ENCODE data around the gene PIGP. TPM values are rescaled to one million over a fixed set of nuclear protein-coding genes. Genes with fewer than 3 reads are reported as not detected.

Gene PIGP
- total and polyA plus RNA-seq, 10 donors: 9.2 to 26.0 (median 16.8) TPM

DNA sequence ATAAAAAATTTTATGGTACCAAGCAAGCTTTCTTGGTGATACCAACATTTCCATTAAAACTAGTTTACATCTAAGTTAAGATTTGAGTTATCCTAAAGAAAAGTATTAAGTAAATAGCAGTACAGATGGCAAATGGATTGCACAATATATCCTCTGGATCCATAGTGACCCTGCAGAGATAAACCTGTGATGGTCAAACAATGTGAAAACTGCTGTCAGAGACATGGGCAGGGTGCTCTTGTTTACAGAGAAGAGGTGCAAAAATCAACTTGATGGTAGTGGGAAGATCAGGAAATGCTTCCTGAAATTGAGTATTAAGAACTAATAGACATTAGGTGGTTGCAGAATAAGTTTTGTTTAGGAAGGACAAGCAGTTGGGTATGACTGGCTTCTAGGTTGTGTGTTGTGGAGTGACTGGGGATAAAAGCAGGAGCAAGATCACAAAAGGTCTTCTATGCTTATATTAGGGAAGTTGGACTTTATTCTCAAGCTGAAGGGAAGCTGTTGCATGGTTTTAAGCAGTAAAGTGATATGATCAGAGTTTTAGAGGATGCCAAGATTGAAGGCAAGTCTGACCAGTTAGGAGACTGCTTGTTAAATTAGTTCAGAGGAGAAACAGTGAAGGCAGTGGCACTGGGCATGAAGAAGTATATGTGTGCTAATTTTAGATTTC, 10.1 kb upstream of the PIGP start:
- Histone ChIP-seq H3K27ac (no peak overlapping the region), H3K27me3 (replicated peaks in 1 of 7) (no peaks in the 10 kb centered on the region), H3K4me1 (peaks cover 0 to 45% (median 8%) of the 10 kb centered on the region in 6 donors), H3K9me3 (peaks cover 0 to 16% (median 6%) of the 10 kb centered on the region in 8 donors), H3K36me3 (peaks cover 0 to 8% (median 0%) of the 10 kb centered on the region in 6 donors), H3K4me3 (no peak overlapping the region)
- DNase-seq: no peak
- intact Hi-C loops (cut with DNase I; ENCODE audit: low total_unique reads): no loop called here
- TF ChIP-seq POLR2AphosphoS5 (IDR thresholded peaks at IDR 0.05) (no peak), POLR2A (IDR thresholded peaks at IDR 0.05) (no peak)
- TF ChIP-seq, protein P1, sequence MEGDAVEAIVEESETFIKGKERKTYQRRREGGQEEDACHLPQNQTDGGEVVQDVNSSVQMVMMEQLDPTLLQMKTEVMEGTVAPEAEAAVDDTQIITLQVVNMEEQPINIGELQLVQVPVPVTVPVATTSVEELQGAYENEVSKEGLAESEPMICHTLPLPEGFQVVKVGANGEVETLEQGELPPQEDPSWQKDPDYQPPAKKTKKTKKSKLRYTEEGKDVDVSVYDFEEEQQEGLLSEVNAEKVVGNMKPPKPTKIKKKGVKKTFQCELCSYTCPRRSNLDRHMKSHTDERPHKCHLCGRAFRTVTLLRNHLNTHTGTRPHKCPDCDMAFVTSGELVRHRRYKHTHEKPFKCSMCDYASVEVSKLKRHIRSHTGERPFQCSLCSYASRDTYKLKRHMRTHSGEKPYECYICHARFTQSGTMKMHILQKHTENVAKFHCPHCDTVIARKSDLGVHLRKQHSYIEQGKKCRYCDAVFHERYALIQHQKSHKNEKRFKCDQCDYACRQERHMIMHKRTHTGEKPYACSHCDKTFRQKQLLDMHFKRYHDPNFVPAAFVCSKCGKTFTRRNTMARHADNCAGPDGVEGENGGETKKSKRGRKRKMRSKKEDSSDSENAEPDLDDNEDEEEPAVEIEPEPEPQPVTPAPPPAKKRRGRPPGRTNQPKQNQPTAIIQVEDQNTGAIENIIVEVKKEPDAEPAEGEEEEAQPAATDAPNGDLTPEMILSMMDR (IDR thresholded peaks at IDR 0.05 in 8 of 11, conservative IDR thresholded peaks at IDR 0.05 in 3 of 11): no peak

DNA sequence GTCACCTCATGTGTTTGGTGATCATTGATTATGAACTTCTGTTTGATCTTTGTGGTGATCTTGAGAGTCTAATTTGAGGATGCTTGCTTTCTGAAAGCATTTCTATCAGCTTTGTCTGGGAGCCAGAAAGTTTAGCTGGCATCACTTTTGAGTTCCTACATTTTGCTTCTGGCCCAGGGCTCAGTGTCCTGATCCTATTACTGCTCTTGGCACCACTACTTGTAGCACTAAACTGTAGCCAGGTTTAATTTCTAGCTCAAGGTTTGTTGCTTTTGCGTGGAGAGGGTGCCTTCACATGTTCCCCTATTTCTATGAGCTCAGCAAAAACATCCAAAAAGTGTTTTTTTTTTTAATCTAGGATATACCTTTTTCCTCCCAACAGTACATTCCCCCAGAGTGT, 9.5 kb upstream of the PIGP start:
- peaks cover 0 to 1% (median 0%) of the 10 kb centered on the region in 6 donors for H3K36me3 ChIP-seq
- peaks cover 0 to 50% (median 8%) of the 10 kb centered on the region in 6 donors for H3K4me1 ChIP-seq
- H3K27ac ChIP-seq: no peak overlapping the region
- no peak overlapping the region for H3K4me3 ChIP-seq
- DNase-seq: no peak
- H3K27me3 ChIP-seq (replicated peaks in 1 of 7): no peaks in the 10 kb centered on the region
- H3K9me3 ChIP-seq: peaks cover 0 to 16% (median 6%) of the 10 kb centered on the region in 8 donors
- WGBS, 5 donors: 87 to 100% (median 100%) methylated on average over 1 of the region's 1 CpG
- TF ChIP-seq POLR2AphosphoS5 (IDR thresholded peaks at IDR 0.05) (no peak), POLR2A (IDR thresholded peaks at IDR 0.05) (no peak)
- TF ChIP-seq, protein P1 (IDR thresholded peaks at IDR 0.05 in 8 of 11, conservative IDR thresholded peaks at IDR 0.05 in 3 of 11): no peak
- intact Hi-C loops (cut with DNase I; ENCODE audit: low total_unique reads): no loop called here

DNA sequence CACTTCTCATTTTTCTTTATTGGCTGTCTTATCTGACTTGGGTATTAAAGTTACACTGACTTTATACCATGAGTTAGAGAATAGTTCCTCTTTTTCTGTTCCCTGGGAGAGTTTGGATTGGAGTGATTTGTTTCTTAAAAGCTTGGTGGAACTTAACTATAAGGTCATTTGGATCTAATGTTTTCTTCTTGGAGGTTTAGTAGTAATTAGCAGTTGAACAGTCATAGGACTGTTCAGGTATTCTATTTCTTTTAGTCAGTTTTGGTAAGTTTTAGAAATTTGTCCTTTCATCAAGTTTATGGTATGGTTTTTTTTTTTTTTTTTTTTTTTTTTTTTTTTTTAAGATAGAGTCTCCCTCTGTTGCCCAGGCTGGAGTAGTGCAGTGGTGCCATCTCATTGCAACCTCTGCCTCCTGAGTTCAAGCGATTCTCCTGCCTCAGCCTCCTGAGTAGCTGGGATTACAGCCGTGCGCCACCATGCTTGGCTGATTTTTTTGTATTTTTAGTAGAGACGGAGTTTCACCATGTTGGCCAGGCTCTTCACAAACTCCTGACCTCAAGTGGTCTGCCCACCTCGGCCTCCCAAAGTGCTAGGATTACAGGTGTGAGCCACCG, 6.4 kb upstream of the PIGP start:
- peaks cover 0 to 16% (median 6%) of the 10 kb centered on the region in 8 donors for H3K9me3 ChIP-seq
- TF ChIP-seq, protein P1 (IDR thresholded peaks at IDR 0.05 in 8 of 11, conservative IDR thresholded peaks at IDR 0.05 in 3 of 11): peak in 3 of 11 experiments; percentile 15 to 44 (median 43)
- TF ChIP-seq POLR2AphosphoS5 (IDR thresholded peaks at IDR 0.05): no peak
- 64 to 84% (median 75%) methylated on average over 6 of the region's 6 CpGs for WGBS, 5 donors
- H3K4me3 ChIP-seq: no peak overlapping the region
- no peaks in the 10 kb centered on the region for H3K36me3 ChIP-seq
- H3K27ac ChIP-seq: no peak overlapping the region
- H3K4me1 ChIP-seq: peaks cover 9 to 57% (median 21%) of the 10 kb centered on the region in 6 donors
- H3K27me3 ChIP-seq (replicated peaks in 1 of 7): no peaks in the 10 kb centered on the region
- intact Hi-C loops (cut with DNase I; ENCODE audit: low total_unique reads): no loop called here
- no peak for DNase-seq

DNA sequence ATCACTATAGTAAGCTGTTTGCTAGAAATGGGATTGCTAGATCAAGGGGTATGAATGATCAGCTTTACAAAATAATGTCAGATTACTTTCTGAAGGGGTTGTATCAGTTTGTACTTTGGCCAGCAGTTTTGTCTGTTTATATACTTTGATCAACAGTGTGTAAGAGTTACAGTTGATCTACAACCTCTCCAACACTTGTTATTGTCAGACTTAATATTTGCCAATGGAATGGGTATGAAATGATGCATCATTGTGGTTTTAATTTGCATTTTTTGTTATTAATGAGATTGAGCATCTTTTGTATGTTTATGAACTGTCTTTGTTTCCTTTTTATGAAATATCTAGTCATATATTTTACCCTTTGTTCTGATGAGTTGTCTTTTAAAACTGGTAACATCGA, 4.5 kb upstream of the PIGP start:
- Histone ChIP-seq H3K27ac (no peak overlapping the region), H3K4me1 (peaks cover 9 to 44% (median 18%) of the 10 kb centered on the region in 6 donors), H3K9me3 (peaks cover 0 to 16% (median 6%) of the 10 kb centered on the region in 8 donors), H3K36me3 (no peaks in the 10 kb centered on the region), H3K27me3 (replicated peaks in 1 of 7) (no peaks in the 10 kb centered on the region), H3K4me3 (no peak overlapping the region)
- intact Hi-C loops (cut with DNase I; ENCODE audit: low total_unique reads): no loop called here
- WGBS, 5 donors: 86 to 95% (median 88%) methylated on average over 1 of the region's 1 CpG
- TF ChIP-seq, protein P1 (IDR thresholded peaks at IDR 0.05 in 8 of 11, conservative IDR thresholded peaks at IDR 0.05 in 3 of 11): no peak
- TF ChIP-seq POLR2A (IDR thresholded peaks at IDR 0.05) (no peak), POLR2AphosphoS5 (IDR thresholded peaks at IDR 0.05) (no peak)
- DNase-seq: no peak

Measured in spleen (tissue), 11 donors.